ENCODE data around the gene MIPOL1. TPM values are rescaled to one million over a fixed set of nuclear protein-coding genes. Genes with fewer than 3 reads are reported as not detected.
"Not testable (repeated sequence)": the region's sequence is repeated elsewhere in the genome, so short reads cannot be mapped to it uniquely, and the experiment has no call there.

MIPOL1 gene
- total RNA-seq, 1 donor from 2014 or later, result 23.7 TPM

- no peak for DNase-seq (ENCODE audit: low read depth, low spot score)
These were observed 254.6 kb downstream of the MIPOL1 start for GRCh38 chr14:37452323-37452722.

GRCh38 chr14:37453985-37454384 is 256.2 kb downstream of the MIPOL1 start:
- DNase-seq (ENCODE audit: low read depth, low spot score), result no peak

- no peak for DNase-seq (ENCODE audit: low read depth, low spot score)
These were observed 259.6 kb downstream of the MIPOL1 start for GRCh38 chr14:37457334-37457733.

GRCh38 chr14:37462426-37462825 is 264.7 kb downstream of the MIPOL1 start:
- DNase-seq (ENCODE audit: low read depth, low spot score), result not testable (repeated sequence)

GRCh38 chr14:37464192-37464858 is 266.6 kb downstream of the MIPOL1 start:
- DNase-seq (ENCODE audit: low read depth, low spot score), result no peak

- DNase-seq (ENCODE audit: low read depth, low spot score), result no peak
These were observed 268.4 kb downstream of the MIPOL1 start for GRCh38 chr14:37466003-37466622.

- DNase-seq (ENCODE audit: low read depth, low spot score), result no peak
These were observed 268.9 kb downstream of the MIPOL1 start for GRCh38 chr14:37466623-37467088.

GRCh38 chr14:37469650-37470049 is 271.9 kb downstream of the MIPOL1 start:
- no peak for DNase-seq (ENCODE audit: low read depth, low spot score)

GRCh38 chr14:37470251-37470650 is 272.5 kb downstream of the MIPOL1 start:
- DNase-seq (ENCODE audit: low read depth, low spot score), result no peak

- no peak for DNase-seq (ENCODE audit: low read depth, low spot score)
These were observed 275.2 kb downstream of the MIPOL1 start for GRCh38 chr14:37472906-37473305.

- DNase-seq (ENCODE audit: low read depth, low spot score), result no peak
These were observed 276.5 kb downstream of the MIPOL1 start for GRCh38 chr14:37474191-37474590.

GRCh38 chr14:37480446-37481290 is 282.9 kb downstream of the MIPOL1 start:
- no peak for DNase-seq (ENCODE audit: low read depth, low spot score)

- no peak for DNase-seq (ENCODE audit: low read depth, low spot score)
These were observed 284.7 kb downstream of the MIPOL1 start for GRCh38 chr14:37482428-37482827.

- no peak for DNase-seq (ENCODE audit: low read depth, low spot score)
These were observed 285.9 kb downstream of the MIPOL1 start for GRCh38 chr14:37483672-37484071.

- no peak for DNase-seq (ENCODE audit: low read depth, low spot score)
These were observed 292.9 kb downstream of the MIPOL1 start for GRCh38 chr14:37490607-37491006.

- DNase-seq (ENCODE audit: low read depth, low spot score), result no peak
These were observed 293.3 kb downstream of the MIPOL1 start for GRCh38 chr14:37491076-37491475.

- no peak for DNase-seq (ENCODE audit: low read depth, low spot score)
These were observed 295.9 kb downstream of the MIPOL1 start for GRCh38 chr14:37493606-37494005.

- no peak for DNase-seq (ENCODE audit: low read depth, low spot score)
These were observed 299.7 kb downstream of the MIPOL1 start for GRCh38 chr14:37497422-37497821.

- DNase-seq (ENCODE audit: low read depth, low spot score), result no peak
These were observed 304.1 kb downstream of the MIPOL1 start for GRCh38 chr14:37501877-37502276.

GRCh38 chr14:37508503-37508902 is 310.8 kb downstream of the MIPOL1 start:
- DNase-seq (ENCODE audit: low read depth, low spot score), result no peak

GRCh38 chr14:37512173-37512572 is 314.4 kb downstream of the MIPOL1 start:
- no peak for DNase-seq (ENCODE audit: low read depth, low spot score)

GRCh38 chr14:37515771-37516170 is 318.0 kb downstream of the MIPOL1 start:
- no peak for DNase-seq (ENCODE audit: low read depth, low spot score)

Measured in pulmonary artery endothelial cell (primary cell).